ENCODE results near the gene NCOR1. TPM values are rescaled to one million over a fixed set of nuclear protein-coding genes. Genes with fewer than 3 reads are reported as not detected.

The NCOR1 gene
- polyA plus RNA-seq, 1 experiment = 109 TPM

GRCh38 chr17:16052486-16052885, 162.8 kb downstream of the NCOR1 start:
- POLR2A ChIA-PET = no interaction called here
- no peak overlapping the region for H3K4me3 ChIP-seq (ENCODE audit: low read depth, low read length)
- H3K36me3 ChIP-seq (ENCODE audit: control insufficient read depth, insufficient read depth, low read length) = peaks cover 9% of the 10 kb centered on the region
- CTCF ChIA-PET = no interaction called here
- TF ChIP-seq CTCF (IDR thresholded peaks at IDR 0.05; ENCODE audit: insufficient read depth, low read depth, low read length) = no peak
- DNase-seq (ENCODE audit: low read depth) = peak; percentile 37
- H3K27me3 ChIP-seq (ENCODE audit: control insufficient read depth, insufficient read depth, low read length) = no peaks in the 10 kb centered on the region

GRCh38 chr17:16050844-16051243, 164.5 kb downstream of the NCOR1 start:
- H3K4me3 ChIP-seq (ENCODE audit: low read depth, low read length) = no peak overlapping the region
- DNase-seq (ENCODE audit: low read depth) = no peak
- ChIA-PET CTCF (no interaction called here), POLR2A (no interaction called here)
- no peak for TF ChIP-seq CTCF (IDR thresholded peaks at IDR 0.05; ENCODE audit: insufficient read depth, low read depth, low read length)
- H3K36me3 ChIP-seq (ENCODE audit: control insufficient read depth, insufficient read depth, low read length) = peaks cover 10% of the 10 kb centered on the region
- no peaks in the 10 kb centered on the region for H3K27me3 ChIP-seq (ENCODE audit: control insufficient read depth, insufficient read depth, low read length)

- no peak for DNase-seq (ENCODE audit: low read depth)
- CTCF ChIA-PET = no interaction called here
- Histone ChIP-seq H3K4me3 (ENCODE audit: low read depth, low read length) (no peak overlapping the region), H3K27me3 (ENCODE audit: control insufficient read depth, insufficient read depth, low read length) (no peaks in the 10 kb centered on the region), H3K36me3 (ENCODE audit: control insufficient read depth, insufficient read depth, low read length) (peaks cover 14% of the 10 kb centered on the region)
- POLR2A ChIA-PET = no interaction called here
- no peak for TF ChIP-seq CTCF (IDR thresholded peaks at IDR 0.05; ENCODE audit: insufficient read depth, low read depth, low read length)
Observed at GRCh38 chr17:16048811-16049449, 166.4 kb downstream of the NCOR1 start.

GRCh38 chr17:16046966-16047365, 168.4 kb downstream of the NCOR1 start:
- DNase-seq (ENCODE audit: low read depth) = no peak
- ChIA-PET POLR2A (interaction anchor here (0.5 kb wide), 1 partner anchor 16 kb away, joined by 3 read pairs; no protein-coding TSS in a partner anchor), CTCF (interaction anchor here (1.6 kb wide), 1 partner anchor 16 kb away, joined by 4 read pairs; no protein-coding TSS in a partner anchor)
- no peak for TF ChIP-seq CTCF (IDR thresholded peaks at IDR 0.05; ENCODE audit: insufficient read depth, low read depth, low read length)
- Histone ChIP-seq H3K36me3 (ENCODE audit: control insufficient read depth, insufficient read depth, low read length) (peaks cover 16% of the 10 kb centered on the region), H3K27me3 (ENCODE audit: control insufficient read depth, insufficient read depth, low read length) (no peaks in the 10 kb centered on the region), H3K4me3 (ENCODE audit: low read depth, low read length) (no peak overlapping the region)

GRCh38 chr17:16044487-16044886, 170.8 kb downstream of the NCOR1 start:
- Histone ChIP-seq H3K4me3 (ENCODE audit: low read depth, low read length) (no peak overlapping the region), H3K27me3 (ENCODE audit: control insufficient read depth, insufficient read depth, low read length) (no peaks in the 10 kb centered on the region), H3K36me3 (ENCODE audit: control insufficient read depth, insufficient read depth, low read length) (peaks cover 14% of the 10 kb centered on the region)
- CTCF ChIA-PET = interaction anchor here (1.0 kb wide), 1 partner anchor 10 kb away, joined by 3 read pairs; no protein-coding TSS in a partner anchor
- no peak for DNase-seq (ENCODE audit: low read depth)
- no peak for TF ChIP-seq CTCF (IDR thresholded peaks at IDR 0.05; ENCODE audit: insufficient read depth, low read depth, low read length)
- POLR2A ChIA-PET = interaction anchor here (0.5 kb wide), 1 partner anchor 336 kb away, joined by 3 read pairs; the partner anchor contains the start of gene UBB

Data from BJ (cell line).